Fibroblast of pulmonary artery (primary cell): ENCODE data around the gene TPT1.

ENCODE experiments used
- DNase-seq: peaks from one replicate; pipeline ENCODE4 v3.0.0-alpha.2; 2010; ENCODE audit warnings: low read depth
- H3K4me3 ChIP-seq: replicated peaks from 2 replicates; pipeline ENCODE4 v1.5.1; 2011; ENCODE audit warnings: low read depth, mild to moderate bottlenecking, control low read depth, low read length, moderate library complexity
- TF ChIP-seq, protein P1 (sequence below): IDR thresholded peaks from 2 replicates; pipeline ENCODE4 v1.5.1; 2011; ENCODE audit warnings: mild to moderate bottlenecking, control low read depth, low read length, inconsistent platforms; ENCODE audit errors: missing control alignments

The TPT1 gene

DNA sequence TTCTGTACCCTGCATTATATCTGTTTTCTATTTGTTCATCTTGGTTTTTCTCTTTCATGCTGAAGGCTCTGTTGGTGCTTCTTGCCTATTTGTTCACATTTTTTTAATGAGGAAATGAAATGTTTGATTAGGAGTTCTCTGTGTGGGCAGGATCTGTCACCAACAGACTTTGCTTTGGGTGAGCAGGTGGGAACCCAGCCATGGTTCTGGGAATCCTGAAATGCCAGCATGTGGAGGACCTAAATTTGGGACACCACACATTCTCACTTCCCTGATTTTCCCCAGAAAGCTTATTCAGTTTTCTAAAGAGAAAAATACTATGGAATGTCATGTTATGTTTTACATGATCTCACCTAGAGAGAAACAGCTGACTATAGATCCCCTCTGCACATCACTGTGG is 34.0 kb downstream of the TPT1 start:
- TF ChIP-seq, protein P1, sequence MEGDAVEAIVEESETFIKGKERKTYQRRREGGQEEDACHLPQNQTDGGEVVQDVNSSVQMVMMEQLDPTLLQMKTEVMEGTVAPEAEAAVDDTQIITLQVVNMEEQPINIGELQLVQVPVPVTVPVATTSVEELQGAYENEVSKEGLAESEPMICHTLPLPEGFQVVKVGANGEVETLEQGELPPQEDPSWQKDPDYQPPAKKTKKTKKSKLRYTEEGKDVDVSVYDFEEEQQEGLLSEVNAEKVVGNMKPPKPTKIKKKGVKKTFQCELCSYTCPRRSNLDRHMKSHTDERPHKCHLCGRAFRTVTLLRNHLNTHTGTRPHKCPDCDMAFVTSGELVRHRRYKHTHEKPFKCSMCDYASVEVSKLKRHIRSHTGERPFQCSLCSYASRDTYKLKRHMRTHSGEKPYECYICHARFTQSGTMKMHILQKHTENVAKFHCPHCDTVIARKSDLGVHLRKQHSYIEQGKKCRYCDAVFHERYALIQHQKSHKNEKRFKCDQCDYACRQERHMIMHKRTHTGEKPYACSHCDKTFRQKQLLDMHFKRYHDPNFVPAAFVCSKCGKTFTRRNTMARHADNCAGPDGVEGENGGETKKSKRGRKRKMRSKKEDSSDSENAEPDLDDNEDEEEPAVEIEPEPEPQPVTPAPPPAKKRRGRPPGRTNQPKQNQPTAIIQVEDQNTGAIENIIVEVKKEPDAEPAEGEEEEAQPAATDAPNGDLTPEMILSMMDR, result no peak

GRCh38 chr13:45305079-45305478 is 35.9 kb downstream of the TPT1 start:
- H3K4me3 ChIP-seq, result no peak overlapping the region
- DNase-seq, result no peak
- TF ChIP-seq, protein P1, result no peak

More for the DNA sequence above, 34.0 kb downstream of the TPT1 start:
- DNase-seq, result no peak
- H3K4me3 ChIP-seq, result no peak overlapping the region

- no peak overlapping the region for H3K4me3 ChIP-seq
- TF ChIP-seq, protein P1, result no peak
- DNase-seq, result no peak
These were observed 37.1 kb downstream of the TPT1 start for GRCh38 chr13:45303866-45304265.

- H3K4me3 ChIP-seq, result no peak overlapping the region
- TF ChIP-seq, protein P1, result no peak
- no peak for DNase-seq
These were observed 38.0 kb downstream of the TPT1 start for GRCh38 chr13:45303026-45303425.

- TF ChIP-seq, protein P1, result no peak
- no peak for DNase-seq
- no peak overlapping the region for H3K4me3 ChIP-seq
These were observed 38.5 kb downstream of the TPT1 start for GRCh38 chr13:45302507-45302906.

GRCh38 chr13:45301263-45301662 is 39.7 kb downstream of the TPT1 start:
- no peak for DNase-seq
- H3K4me3 ChIP-seq, result no peak overlapping the region
- TF ChIP-seq, protein P1, result no peak

- no peak for DNase-seq
- H3K4me3 ChIP-seq, result no peak overlapping the region
- TF ChIP-seq, protein P1, result no peak
These were observed 40.6 kb downstream of the TPT1 start for GRCh38 chr13:45300190-45300985.
